HepG2 (cell line): Measurements from ENCODE around the gene DLG2. TPM values are rescaled to one million over a fixed set of nuclear protein-coding genes. Genes with fewer than 3 reads are reported as not detected.

Experiments
- ATAC-seq: fragments of 200-7000 bp; cut with Tn5 transposase; 3 replicates; pipeline ENCODE4 v1.9.1; 2020; ENCODE audit warnings: mild to moderate bottlenecking, moderate library complexity
- BruUV-seq: library from RNA; stranded (reverse); fragments of 400-500 nt; replicated peaks from 2 replicates; lab custom pipeline; 2021; lab: Mats Ljungman, UMichigan
- CTCF ChIA-PET: fragments of 300-600 bp; formaldehyde crosslinking; extraction: SDS; loops from one replicate; lab custom pipeline; 2021; ENCODE audit warnings: low total read pairs, inconsistent platforms, low intra/inter-chr PET ratio; lab: Yijun Ruan, JAX
- POLR2A ChIA-PET: fragments of 350-600 bp; sonication (Branson Sonifier 250); formaldehyde crosslinking; loops from one replicate; lab custom pipeline; 2020; ENCODE audit warnings: antibody characterized with exemption, inconsistent platforms; lab: Yijun Ruan, JAX
- DNase-seq: peaks from one replicate; pipeline ENCODE4 v3.0.0-alpha.2; 2015; ENCODE audit warnings: low spot score
- FAIRE-seq: peaks from 3 replicates; lab custom pipeline; 2011; peaks lifted over from hg19 to GRCh38; lab: Jason Lieb, UNC
- H2AFZ ChIP-seq: one replicate; pipeline ENCODE4 v1.6.1; 2011; ENCODE audit warnings: low read length, inconsistent platforms
- H3K27ac ChIP-seq: fragments of 300-600 bp; 3 replicates; pipeline ENCODE4 v1.8.0; 2011; ENCODE audit warnings: mixed run types, mild to moderate bottlenecking, mixed read lengths, low read length, inconsistent platforms; ENCODE audit not compliant: insufficient read depth; ENCODE audit errors: extremely low read length
- H3K27me3 ChIP-seq, 2 experiments: fragments of 200-600 bp in 1 of 2; 2 replicates in 1 of 2; 3 replicates in 1 of 2; pipeline versions ENCODE4 v1.6.0 to v1.8.0; 2011; ENCODE audit warnings: low read length in 2 of 2, mild to moderate bottlenecking in 2 of 2, moderate library complexity in 2 of 2, inconsistent platforms in 1 of 2; ENCODE audit not compliant: insufficient read depth in 2 of 2, control insufficient read depth in 1 of 2
- H3K36me3 ChIP-seq, 2 experiments: fragments of 200-600 bp in 1 of 2; replicated peaks in 1 of 2; 2 replicates in 1 of 2; 3 replicates in 1 of 2; pipeline versions ENCODE4 v1.5.1 to v1.8.0; 2011; ENCODE audit warnings: low read length in 2 of 2, inconsistent platforms in 1 of 2; ENCODE audit not compliant: insufficient read depth in 2 of 2, control insufficient read depth in 1 of 2
- H3K4me1 ChIP-seq: 2 replicates; pipeline ENCODE4 v1.5.1; 2012; ENCODE audit warnings: low read length, inconsistent platforms; ENCODE audit not compliant: insufficient read depth
- H3K4me2 ChIP-seq: 2 replicates; pipeline ENCODE4 v1.6.0; 2011; ENCODE audit warnings: low read depth, low read length, inconsistent platforms
- H3K4me3 ChIP-seq, 3 experiments: fragments of 200-600 bp in 1 of 3; sonication (generic), shearing (Covaris generic) in 1 of 3; replicated peaks in 1 of 3; 2 replicates each; pipeline ENCODE4 v1.5.1; 2011 to 2016; ENCODE audit warnings: low read length in 3 of 3, inconsistent platforms in 2 of 3, low read depth in 2 of 3, mild to moderate bottlenecking in 2 of 3, control low read depth in 1 of 3, mixed read lengths in 1 of 3; ENCODE audit not compliant: insufficient read depth in 1 of 3
- H3K79me2 ChIP-seq: one replicate; pipeline ENCODE4 v1.6.1; 2011; ENCODE audit warnings: low read length, inconsistent platforms; ENCODE audit not compliant: insufficient read depth
- H3K9ac ChIP-seq: 2 replicates; pipeline ENCODE4 v1.6.0; 2011; ENCODE audit warnings: mild to moderate bottlenecking, low read depth, low read length, inconsistent platforms; ENCODE audit not compliant: insufficient read depth
- H3K9me3 ChIP-seq: 2 replicates; pipeline ENCODE4 v1.5.1; 2012; ENCODE audit warnings: mild to moderate bottlenecking, low read length
- H4K20me1 ChIP-seq: 2 replicates; pipeline ENCODE4 v1.6.0; 2011; ENCODE audit warnings: inconsistent platforms, mild to moderate bottlenecking, low read length, moderate library complexity; ENCODE audit not compliant: insufficient read depth
- ARHGAP35 ChIP-seq: sonication (generic); formaldehyde crosslinking; IDR thresholded peaks from 2 replicates; pipeline ENCODE4 v1.9.0; 2022; ENCODE audit warnings: mild to moderate bottlenecking, inconsistent platforms, moderate library complexity, missing genetic modification reagents, borderline replicate concordance
- ATF6 ChIP-seq: sonication (generic); formaldehyde crosslinking; conservative IDR thresholded peaks from 2 replicates; pipeline ENCODE4 v1.4.0; 2020; ENCODE audit warnings: missing genetic modification reagents
- BCL3 ChIP-seq: sonication (generic); formaldehyde crosslinking; IDR thresholded peaks from 2 replicates; pipeline ENCODE4 v1.5.1; 2020; ENCODE audit warnings: mild to moderate bottlenecking, missing genetic modification reagents, moderate library complexity
- CBX1 ChIP-seq: IDR thresholded peaks from one replicate; pipeline ENCODE4 v1.6.1; 2016; ENCODE audit warnings: antibody characterized with exemption, low read depth
- KLF12 ChIP-seq: sonication (generic); formaldehyde crosslinking; IDR thresholded peaks from 2 replicates; pipeline ENCODE4 v1.4.0; 2020; ENCODE audit warnings: missing genetic modification reagents, borderline replicate concordance
- NCOR1 ChIP-seq: fragments of 200-600 bp; sonication (generic); IDR thresholded peaks from 2 replicates; pipeline ENCODE4 v1.7.0; 2017; ENCODE audit warnings: antibody characterized with exemption, low read length, borderline replicate concordance
- RAD51 ChIP-seq: fragments of 450-650 bp; IDR thresholded peaks from 2 replicates; pipeline ENCODE4 v1.6.1; 2016; ENCODE audit warnings: borderline replicate concordance
- RBM22 ChIP-seq: fragments of 200-400 bp; formaldehyde crosslinking; optimal IDR thresholded peaks from 2 replicates; pipeline ENCODE3; 2017; ENCODE audit warnings: mild to moderate bottlenecking, low read length, moderate library complexity
- RCOR2 ChIP-seq: IDR thresholded peaks from 2 replicates; pipeline ENCODE4 v1.6.1; 2016; ENCODE audit warnings: missing biosample characterization, missing genetic modification reagents
- SALL2 ChIP-seq: sonication (generic); formaldehyde crosslinking; IDR thresholded peaks from 2 replicates; pipeline ENCODE4 v1.8.1; 2023; ENCODE audit warnings: mild to moderate bottlenecking, missing genetic modification reagents, inconsistent platforms
- XBP1 ChIP-seq: sonication (generic); formaldehyde crosslinking; IDR thresholded peaks from 2 replicates; pipeline ENCODE4 v1.5.0; 2020; ENCODE audit warnings: missing genetic modification reagents
- ZBTB37 ChIP-seq: sonication (generic); formaldehyde crosslinking; IDR thresholded peaks from 2 replicates; pipeline ENCODE4 v1.4.0; 2020; ENCODE audit warnings: mild to moderate bottlenecking, missing genetic modification reagents
- ZFP82 ChIP-seq: sonication (generic); formaldehyde crosslinking; IDR thresholded peaks from 2 replicates; pipeline ENCODE4 v1.5.1; 2020; ENCODE audit warnings: mild to moderate bottlenecking, missing genetic modification reagents, borderline replicate concordance
- ZNF3 ChIP-seq: IDR thresholded peaks from 2 replicates; pipeline ENCODE4 v1.7.0; 2017; ENCODE audit warnings: inconsistent platforms
- ZNF709 ChIP-seq: sonication (generic); formaldehyde crosslinking; IDR thresholded peaks from 2 replicates; pipeline ENCODE4 v1.5.0; 2020; ENCODE audit warnings: mild to moderate bottlenecking, missing genetic modification reagents
- ZNF740 ChIP-seq: sonication (generic); formaldehyde crosslinking; IDR thresholded peaks from 2 replicates; pipeline ENCODE4 v1.4.0; 2020; ENCODE audit warnings: missing genetic modification reagents
- ZNF784 ChIP-seq: sonication (generic); formaldehyde crosslinking; IDR thresholded peaks from 2 replicates; pipeline ENCODE4 v1.5.1; 2020; ENCODE audit warnings: missing genetic modification reagents, mild to moderate bottlenecking, borderline replicate concordance
- ZSCAN9 ChIP-seq: IDR thresholded peaks from 2 replicates; pipeline ENCODE4 v1.6.1; 2016; ENCODE audit warnings: borderline replicate concordance
- WGBS: methylation state at CpG from one replicate; pipeline ENCODE4 v1.1.6; 2017; ENCODE audit warnings: low lambda C conversion rate; 5-methylcytosine and 5-hydroxymethylcytosine counted together
- in situ Hi-C: cut with HindIII; loops from 2 replicates; pipeline ENCODE4 v1.10.0; 2017; ENCODE audit warnings: low pct_unique_long_range_greater_than_20kb; ENCODE audit not compliant: extremely low pct_ligation_motif_present
- intact Hi-C: fragments of 100-400 bp; cut with micrococcal nuclease; formaldehyde crosslinking; loops from one replicate; pipeline ENCODE4 v1.10.0; 2022; ENCODE audit not compliant: unreplicated experiment
- polyA plus RNA-seq, 8 experiments: library from polyadenylated mRNA; depleted of rRNA in 3 of 8; stranded (reverse) in 7 of 8; unstranded in 1 of 8; fragments of >200 nt; fragmentation: Illumina TruSeq in 4 of 8; extraction: Trizol in 4 of 8; gene quantifications; 2 replicates each; pipeline versions ENCODE4 v1.2.1 to v1.2.3, GENCODE V29; 2011 to 2016; ENCODE audit warnings: low read depth in 4 of 8, missing spikeins in 1 of 8, mixed read lengths in 1 of 8; ENCODE audit not compliant: insufficient read depth in 1 of 8
- total RNA-seq, 5 experiments: library from RNA; depleted of rRNA; stranded (reverse); fragments of >200 nt; fragmentation: Illumina TruSeq; extraction: Trizol; gene quantifications; 2 replicates each; pipeline ENCODE4 v1.2.3, GENCODE V29; 2016; ENCODE audit warnings: low read depth in 1 of 5
- TF ChIP-seq, protein P1 (sequence below): sonication (generic); formaldehyde crosslinking; IDR thresholded peaks from 2 replicates; pipeline ENCODE4 v1.5.1; 2020; ENCODE audit warnings: missing genetic modification reagents, mild to moderate bottlenecking, borderline replicate concordance

DLG2 gene
- total and polyA plus RNA-seq, 2 of the 13 experiments (the other 11 are each of a cell fraction or from before 2014, with no cell fraction given), result 0.46 to 1.0 TPM

DNA sequence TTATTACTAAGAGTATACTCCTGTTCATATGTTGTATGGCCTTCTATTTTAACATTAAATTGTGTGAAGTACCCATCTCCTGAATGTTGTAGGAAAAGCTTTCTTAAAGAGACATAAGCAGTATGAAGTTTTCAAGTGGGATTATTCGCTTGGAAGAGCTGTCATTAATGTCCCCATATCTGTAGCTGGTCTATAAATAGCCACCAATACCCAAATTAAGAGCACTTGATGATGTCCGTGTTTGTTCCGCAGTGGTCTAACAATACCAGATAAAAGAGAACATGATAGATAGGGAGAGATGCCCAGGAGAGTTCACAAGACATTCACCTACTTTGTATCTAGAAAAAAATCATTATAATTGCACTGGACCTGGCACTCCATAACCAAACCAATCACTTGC, 527.6 kb downstream of the DLG2 start (continued):
- no peak for TF ChIP-seq ZNF784 (CRISPR knock-in tag)
- no peak for TF ChIP-seq ZSCAN9 (CRISPR knock-in tag)
- no peak for TF ChIP-seq SALL2 (CRISPR knock-in tag)
- TF ChIP-seq RBM22, result no peak
- no peak for TF ChIP-seq RAD51
- no peak for TF ChIP-seq ZNF709
- no peak for TF ChIP-seq ATF6 (CRISPR knock-in tag)
- no peak for TF ChIP-seq ZBTB37
- TF ChIP-seq KLF12, result no peak

DNA sequence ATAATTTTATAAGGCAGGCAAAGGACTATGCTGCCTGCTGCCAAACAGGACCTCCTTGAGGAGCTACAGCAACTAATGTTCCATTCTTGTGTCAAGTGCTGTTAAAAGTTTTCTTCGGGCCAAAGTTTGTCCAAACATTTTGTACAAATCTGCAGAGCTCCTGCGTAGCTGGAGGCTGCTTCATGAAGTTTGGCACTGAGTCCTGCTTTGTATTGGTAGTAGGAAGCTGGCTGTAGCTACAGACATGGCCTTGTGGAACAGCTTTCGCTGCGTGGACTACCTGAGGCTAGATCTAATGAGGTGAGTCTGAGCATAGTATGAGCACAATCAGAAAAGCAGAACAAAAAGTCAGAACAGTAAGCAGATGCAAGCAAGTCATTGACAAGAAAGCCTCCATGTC, 528.1 kb downstream of the DLG2 start:
- BruUV-seq, result no TSS peak
- ATAC-seq (no peak), FAIRE-seq (no peak), DNase-seq (no peak)
- in situ Hi-C loops, result no loop called here
- H3K9ac ChIP-seq, result no peak overlapping the region
- no peaks in the 10 kb centered on the region for H4K20me1 ChIP-seq
- ChIA-PET POLR2A (no interaction called here), CTCF (no interaction called here)
- H3K4me1 ChIP-seq, result no peaks in the 10 kb centered on the region
- H3K27me3 ChIP-seq, result no peaks in the 10 kb centered on the region
- no peaks in the 10 kb centered on the region for H3K36me3 ChIP-seq
- WGBS, result 2% methylated on average over 4 of the region's 4 CpGs
- H2AFZ ChIP-seq, result no peak overlapping the region
- intact Hi-C loops, result no loop called here
- H3K4me3 ChIP-seq, result no peak overlapping the region
- H3K4me2 ChIP-seq, result no peak overlapping the region
- no peak overlapping the region for H3K27ac ChIP-seq
- H3K79me2 ChIP-seq, result no peaks in the 10 kb centered on the region
- no peaks in the 10 kb centered on the region for H3K9me3 ChIP-seq
- TF ChIP-seq ZFP82 (no peak), BCL3 (no peak), ZNF3 (no peak), XBP1 (no peak), ARHGAP35 (CRISPR knock-in tag) (no peak), RCOR2 (CRISPR knock-in tag) (no peak), NCOR1 (no peak), CBX1 (no peak), ZNF740 (no peak)
- TF ChIP-seq, protein P1, sequence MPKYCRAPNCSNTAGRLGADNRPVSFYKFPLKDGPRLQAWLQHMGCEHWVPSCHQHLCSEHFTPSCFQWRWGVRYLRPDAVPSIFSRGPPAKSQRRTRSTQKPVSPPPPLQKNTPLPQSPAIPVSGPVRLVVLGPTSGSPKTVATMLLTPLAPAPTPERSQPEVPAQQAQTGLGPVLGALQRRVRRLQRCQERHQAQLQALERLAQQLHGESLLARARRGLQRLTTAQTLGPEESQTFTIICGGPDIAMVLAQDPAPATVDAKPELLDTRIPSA (CRISPR knock-in tag), result no peak
